Endothelial cell of umbilical vein (primary cell): Measurements from ENCODE around the gene FAM168A.

Experiments used
- EZH2 ChIP-seq: IDR thresholded peaks from 2 replicates; pipeline ENCODE4 v1.6.1; 2012; ENCODE audit warnings: borderline replicate concordance, low read depth, mild to moderate bottlenecking, moderate library complexity, low read length, inconsistent platforms; ENCODE audit not compliant: severe bottlenecking
- FOS ChIP-seq: IDR thresholded peaks from 2 replicates; pipeline ENCODE4 v1.6.1; 2011; ENCODE audit warnings: mild to moderate bottlenecking, low read length, moderate library complexity, borderline replicate concordance; ENCODE audit not compliant: insufficient read depth
- MYC ChIP-seq: IDR thresholded peaks from one replicate; pipeline ENCODE4 v1.6.1; 2011; ENCODE audit warnings: mild to moderate bottlenecking, low read depth, low read length
- POLR2A ChIP-seq: IDR thresholded peaks from 2 replicates; pipeline ENCODE4 v1.6.1; 2012; ENCODE audit warnings: low read depth, mild to moderate bottlenecking, control low read depth, low read length
- POLR2AphosphoS5 ChIP-seq: IDR thresholded peaks from 2 replicates; pipeline ENCODE4 v1.6.1; 2012; ENCODE audit warnings: low read depth, mild to moderate bottlenecking, control low read depth, low read length, moderate library complexity; ENCODE audit not compliant: insufficient read depth
- TF ChIP-seq, protein P1 (sequence below), 2 donors: IDR thresholded peaks; 1 replicate in 1 of 2; 2 replicates in 1 of 2; pipeline ENCODE4 v1.5.1; 2011; ENCODE audit warnings: low read length in 2 of 2, mild to moderate bottlenecking in 2 of 2, moderate library complexity in 2 of 2, control low read depth in 1 of 2, inconsistent platforms in 1 of 2, low read depth in 1 of 2; ENCODE audit not compliant: insufficient read depth in 1 of 2; ENCODE audit errors: extremely low read depth in 1 of 2
- TF ChIP-seq, protein P2 (sequence below): IDR thresholded peaks from 2 replicates; pipeline ENCODE4 v1.6.1; 2011; ENCODE audit not compliant: insufficient read depth, insufficient read length

DNA sequence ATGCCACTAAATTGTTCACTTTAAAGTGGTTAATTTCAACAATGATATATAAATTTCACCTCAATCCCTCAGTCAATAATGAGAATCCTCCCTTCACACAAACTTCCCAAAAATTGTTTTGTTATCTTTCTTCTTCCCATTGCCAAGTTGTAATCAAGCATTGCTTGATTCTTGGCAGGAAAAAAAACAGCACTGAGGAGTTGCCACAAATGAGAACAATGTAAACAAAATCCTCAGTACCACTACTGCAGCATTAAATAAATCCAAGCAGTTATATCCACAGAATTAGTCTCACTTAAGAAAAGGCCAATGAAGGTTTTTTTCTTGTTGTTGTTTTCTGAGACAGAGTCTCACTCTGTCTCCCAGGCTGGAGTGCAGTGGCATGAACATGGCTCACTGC is 38.2 kb downstream of the FAM168A start:
- TF ChIP-seq EZH2 (no peak), POLR2A (no peak), FOS (no peak), MYC (no peak), POLR2AphosphoS5 (no peak)
- TF ChIP-seq, protein P1, sequence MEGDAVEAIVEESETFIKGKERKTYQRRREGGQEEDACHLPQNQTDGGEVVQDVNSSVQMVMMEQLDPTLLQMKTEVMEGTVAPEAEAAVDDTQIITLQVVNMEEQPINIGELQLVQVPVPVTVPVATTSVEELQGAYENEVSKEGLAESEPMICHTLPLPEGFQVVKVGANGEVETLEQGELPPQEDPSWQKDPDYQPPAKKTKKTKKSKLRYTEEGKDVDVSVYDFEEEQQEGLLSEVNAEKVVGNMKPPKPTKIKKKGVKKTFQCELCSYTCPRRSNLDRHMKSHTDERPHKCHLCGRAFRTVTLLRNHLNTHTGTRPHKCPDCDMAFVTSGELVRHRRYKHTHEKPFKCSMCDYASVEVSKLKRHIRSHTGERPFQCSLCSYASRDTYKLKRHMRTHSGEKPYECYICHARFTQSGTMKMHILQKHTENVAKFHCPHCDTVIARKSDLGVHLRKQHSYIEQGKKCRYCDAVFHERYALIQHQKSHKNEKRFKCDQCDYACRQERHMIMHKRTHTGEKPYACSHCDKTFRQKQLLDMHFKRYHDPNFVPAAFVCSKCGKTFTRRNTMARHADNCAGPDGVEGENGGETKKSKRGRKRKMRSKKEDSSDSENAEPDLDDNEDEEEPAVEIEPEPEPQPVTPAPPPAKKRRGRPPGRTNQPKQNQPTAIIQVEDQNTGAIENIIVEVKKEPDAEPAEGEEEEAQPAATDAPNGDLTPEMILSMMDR (IDR thresholded peaks at IDR 0.05; ENCODE audit: extremely low read depth in 1 of 2, insufficient read depth in 1 of 2, low read depth in 1 of 2, low read length in 2 of 2) = no peak
- TF ChIP-seq, protein P2, sequence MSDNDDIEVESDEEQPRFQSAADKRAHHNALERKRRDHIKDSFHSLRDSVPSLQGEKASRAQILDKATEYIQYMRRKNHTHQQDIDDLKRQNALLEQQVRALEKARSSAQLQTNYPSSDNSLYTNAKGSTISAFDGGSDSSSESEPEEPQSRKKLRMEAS = no peak
